H9 (cell line): ENCODE measurements around the gene FEZF2. TPM values are rescaled to one million over a fixed set of nuclear protein-coding genes. Genes with fewer than 3 reads are reported as not detected.

Experiments used
- DNase-seq: peaks from one replicate; pipeline ENCODE4 v3.0.0-alpha.2; 2017
- H2AFZ ChIP-seq: one replicate; pipeline ENCODE4 v1.6.1; 2013; ENCODE audit warnings: mild to moderate bottlenecking, low read length, control low read depth, moderate library complexity
- H2AK5ac ChIP-seq: 2 replicates; pipeline ENCODE4 v1.6.1; 2013; ENCODE audit warnings: low read length, control low read depth, mixed read lengths; ENCODE audit not compliant: insufficient read length
- H2BK120ac ChIP-seq: one replicate; pipeline ENCODE4 v1.6.1; 2013; ENCODE audit warnings: low read depth, mild to moderate bottlenecking, low read length, control low read depth, inconsistent platforms; ENCODE audit not compliant: poor library complexity, severe bottlenecking
- H2BK12ac ChIP-seq: 2 replicates; pipeline ENCODE4 v1.6.1; 2013; ENCODE audit warnings: low read length, control low read depth, mixed read lengths, low read depth; ENCODE audit not compliant: insufficient read length
- H2BK15ac ChIP-seq: 2 replicates; pipeline ENCODE4 v1.6.1; 2013; ENCODE audit warnings: low read depth, low read length, control low read depth
- H2BK20ac ChIP-seq: one replicate; pipeline ENCODE4 v1.6.1; 2013; ENCODE audit warnings: low read depth, mild to moderate bottlenecking, low read length, control low read depth, inconsistent platforms; ENCODE audit not compliant: poor library complexity, severe bottlenecking
- H2BK5ac ChIP-seq: 2 replicates; pipeline ENCODE4 v1.6.1; 2013; ENCODE audit warnings: low read length, control low read depth, mixed read lengths; ENCODE audit not compliant: insufficient read length
- H3K14ac ChIP-seq: 2 replicates; pipeline ENCODE4 v1.6.1; 2013; ENCODE audit warnings: low read length, control low read depth; ENCODE audit not compliant: insufficient read depth
- H3K18ac ChIP-seq: 2 replicates; pipeline ENCODE4 v1.6.1; 2013; ENCODE audit warnings: low read depth, mild to moderate bottlenecking, mixed read lengths, low read length, control low read depth; ENCODE audit not compliant: insufficient read length
- H3K23ac ChIP-seq: 2 replicates; pipeline ENCODE4 v1.6.1; 2013; ENCODE audit warnings: low read length, control low read depth, mixed read lengths, low read depth; ENCODE audit not compliant: insufficient read length
- H3K23me2 ChIP-seq: 2 replicates; pipeline ENCODE4 v1.6.1; 2013; ENCODE audit warnings: low read depth, mild to moderate bottlenecking, mixed read lengths, low read length, control low read depth; ENCODE audit not compliant: insufficient read length, poor library complexity, severe bottlenecking
- H3K27ac ChIP-seq: 2 replicates; pipeline ENCODE4 v1.5.1; 2013; ENCODE audit warnings: low read length, control low read depth, mixed read lengths, low read depth; ENCODE audit not compliant: insufficient read length
- H3K27me3 ChIP-seq: 2 replicates; pipeline ENCODE4 v1.6.1; 2013; ENCODE audit warnings: low read length, control low read depth, inconsistent platforms; ENCODE audit not compliant: insufficient read depth
- H3K4ac ChIP-seq: 2 replicates; pipeline ENCODE4 v1.6.1; 2013; ENCODE audit warnings: low read depth, mild to moderate bottlenecking, control low read depth, inconsistent platforms, low read length, moderate library complexity
- H3K4me1 ChIP-seq: 2 replicates; pipeline ENCODE4 v1.6.1; 2013; ENCODE audit warnings: low read length, control low read depth, inconsistent platforms; ENCODE audit not compliant: insufficient read depth
- H3K4me2 ChIP-seq: 2 replicates; pipeline ENCODE4 v1.6.1; 2013; ENCODE audit warnings: low read length, control low read depth, mixed read lengths; ENCODE audit not compliant: insufficient read length, insufficient read depth
- H3K56ac ChIP-seq: 2 replicates; pipeline ENCODE4 v1.6.1; 2013; ENCODE audit warnings: low read depth, mild to moderate bottlenecking, mixed read lengths, low read length, control low read depth; ENCODE audit not compliant: insufficient read length
- H3K79me1 ChIP-seq: 2 replicates; pipeline ENCODE4 v1.6.1; 2013; ENCODE audit warnings: low read depth, mild to moderate bottlenecking, moderate library complexity, low read length, control low read depth, inconsistent platforms; ENCODE audit not compliant: insufficient read depth, poor library complexity, severe bottlenecking
- H3K79me2 ChIP-seq: 2 replicates; pipeline ENCODE4 v1.6.1; 2013; ENCODE audit warnings: low read length, control low read depth, inconsistent platforms; ENCODE audit not compliant: insufficient read depth
- H3K9ac ChIP-seq: 2 replicates; pipeline ENCODE4 v1.6.1; 2013; ENCODE audit warnings: low read length, control low read depth, mixed read lengths; ENCODE audit not compliant: insufficient read length; ENCODE audit errors: extremely low read depth
- H3K9me3 ChIP-seq: one replicate; pipeline ENCODE4 v1.6.1; 2013; ENCODE audit warnings: low read depth, low read length, inconsistent platforms; ENCODE audit not compliant: control insufficient read depth
- H3T11ph ChIP-seq: one replicate; pipeline ENCODE4 v1.6.1; 2013; ENCODE audit warnings: mild to moderate bottlenecking, low read length, control low read depth, inconsistent platforms
- H4K20me1 ChIP-seq: one replicate; pipeline ENCODE4 v1.6.1; 2013; ENCODE audit not compliant: control insufficient read depth, insufficient read length, insufficient read depth
- H4K5ac ChIP-seq: 2 replicates; pipeline ENCODE4 v1.6.1; 2013; ENCODE audit warnings: low read depth, mild to moderate bottlenecking, mixed read lengths, low read length, control low read depth; ENCODE audit not compliant: insufficient read length
- H4K8ac ChIP-seq: replicated peaks from 2 replicates; pipeline ENCODE4 v1.6.1; 2013; ENCODE audit warnings: low read length, control low read depth, mixed read lengths, low read depth; ENCODE audit not compliant: insufficient read length
- H4K91ac ChIP-seq: 2 replicates; pipeline ENCODE4 v1.6.1; 2013; ENCODE audit warnings: low read depth, mild to moderate bottlenecking, moderate library complexity, mixed read lengths, low read length, control low read depth; ENCODE audit not compliant: insufficient read length
- H3K27ac Mint-ChIP-seq, 3 experiments: 2 replicates in 2 of 3; 3 replicates in 1 of 3; pipeline ENCODE4 v1.8.0; 2020 to 2021; ENCODE audit warnings: mixed read lengths in 3 of 3, mild to moderate bottlenecking in 1 of 3, moderate library complexity in 1 of 3
- H3K27me3 Mint-ChIP-seq: 2 replicates; pipeline ENCODE4 v1.8.0; 2021; ENCODE audit warnings: low read depth, mild to moderate bottlenecking, moderate library complexity, mixed read lengths
- H3K36me3 Mint-ChIP-seq, 3 experiments: 2 replicates in 2 of 3; 3 replicates in 1 of 3; pipeline ENCODE4 v1.8.0; 2020 to 2021; ENCODE audit warnings: low read depth in 3 of 3, mixed read lengths in 3 of 3; ENCODE audit not compliant: insufficient read depth in 1 of 3
- H3K4me1 Mint-ChIP-seq, 2 experiments: 2 replicates each; pipeline ENCODE4 v1.8.0; 2020; ENCODE audit warnings: mixed read lengths in 2 of 2
- H3K4me3 Mint-ChIP-seq, 2 experiments: 2 replicates in 1 of 2; 3 replicates in 1 of 2; pipeline ENCODE4 v1.8.0; 2020 to 2021; ENCODE audit warnings: mild to moderate bottlenecking in 2 of 2, mixed read lengths in 2 of 2, moderate library complexity in 1 of 2
- H3K9me3 Mint-ChIP-seq, 2 experiments: 2 replicates in 1 of 2; 3 replicates in 1 of 2; pipeline ENCODE4 v1.8.0; 2020; ENCODE audit warnings: mild to moderate bottlenecking in 2 of 2, mixed read lengths in 2 of 2, moderate library complexity in 1 of 2
- CTCF ChIP-seq: fragments of 200-600 bp; sonication (generic); conservative IDR thresholded peaks from 3 replicates; pipeline ENCODE4 v1.8.0; 2021; ENCODE audit warnings: antibody characterized with exemption, mild to moderate bottlenecking
- WGBS: extraction: QIAGEN DNeasy Blood & Tissue Kit; methylation state at CpG from one replicate; pipeline ENCODE4 v1.1.7; 2013; ENCODE audit warnings: missing lambda C conversion rate, low lambda C conversion rate, mixed read lengths; ENCODE audit not compliant: insufficient read length; ENCODE audit errors: extremely low coverage; 5-methylcytosine and 5-hydroxymethylcytosine counted together
- total RNA-seq: library from RNA; stranded (reverse); gene quantifications from 2 replicates; pipeline ENCODE4 v1.2.1, GENCODE V29; 2021

FEZF2 gene
- total RNA-seq, 1 experiment from 2014 or later = 0.11 TPM

GRCh38 chr3:62405135-62405534 is 31.8 kb upstream of the FEZF2 start:
- Histone ChIP-seq H4K5ac (no peak overlapping the region), H2BK15ac (no peak overlapping the region), H2BK5ac (no peak overlapping the region), H3K27ac (no peak overlapping the region), H3K9ac (no peak overlapping the region), H3K27me3 (no peaks in the 10 kb centered on the region), H2AK5ac (no peak overlapping the region), H3K23me2 (no peaks in the 10 kb centered on the region), H2BK120ac (no peak overlapping the region), H3K4me1 (no peaks in the 10 kb centered on the region), H3K56ac (no peak overlapping the region), H4K91ac (no peak overlapping the region), H2AFZ (no peak overlapping the region), H3K9me3 (no peaks in the 10 kb centered on the region), H3K4me2 (no peak overlapping the region), H3K4ac (no peak overlapping the region), H3K79me1 (no peaks in the 10 kb centered on the region), H2BK12ac (no peak overlapping the region), H4K20me1 (no peaks in the 10 kb centered on the region), H2BK20ac (no peak overlapping the region), H3K18ac (no peak overlapping the region), H3T11ph (no peak overlapping the region), H3K14ac (no peak overlapping the region), H3K23ac (no peak overlapping the region), H3K79me2 (no peaks in the 10 kb centered on the region), H4K8ac (no peak overlapping the region)
- peaks cover 49% of the 10 kb centered on the region for H3K27me3 Mint-ChIP-seq
- no peak for TF ChIP-seq CTCF
- H3K4me1 Mint-ChIP-seq = peaks cover 0 to 8% of the 10 kb centered on the region in 2 experiments; a peak in 1 of 4 replicates
- DNase-seq = no peak
- H3K27ac Mint-ChIP-seq = no peak overlapping the region
- WGBS = no CpG with 5 or more reads among the region's 6 CpGs
- no peaks in the 10 kb centered on the region for H3K36me3 Mint-ChIP-seq
- no peaks in the 10 kb centered on the region for H3K9me3 Mint-ChIP-seq
- H3K4me3 Mint-ChIP-seq = no peak overlapping the region
